ENCODE results near the gene ARL5A.

- TF ChIP-seq CTCF (IDR thresholded peaks at IDR 0.05) (no peak), POLR2A (IDR thresholded peaks at IDR 0.05) (no peak)
Observed at GRCh38 chr2:151777487-151777886, 50.7 kb downstream of the ARL5A start.
